NK-92 treated with Interleukin-12 subunit alpha and Interleukin-12 subunit beta, amount 100 ng/mL, for 24 hours (cell line): ENCODE measurements around the gene SART3.

Source experiments
- DNase-seq: peaks from one replicate; lab custom pipeline; 2025; lab: John Stamatoyannopoulos, UW

Gene SART3

GRCh38 chr12:108523365-108523764 is 37.6 kb downstream of the SART3 start:
- no peak for DNase-seq

- no peak for DNase-seq
These were observed 41.4 kb downstream of the SART3 start for GRCh38 chr12:108519558-108519957.

GRCh38 chr12:108518716-108519496 is 42.1 kb downstream of the SART3 start:
- no peak for DNase-seq

GRCh38 chr12:108518101-108518715 is 42.8 kb downstream of the SART3 start:
- DNase-seq, result no peak

GRCh38 chr12:108517288-108518100 is 43.5 kb downstream of the SART3 start:
- no peak for DNase-seq

GRCh38 chr12:108516511-108517275 is 44.3 kb downstream of the SART3 start:
- DNase-seq, result no peak

GRCh38 chr12:108515916-108516315 is 45.1 kb downstream of the SART3 start:
- DNase-seq, result no peak

- DNase-seq, result peak; percentile 98
These were observed 45.8 kb downstream of the SART3 start, which contains the start of gene FICD for GRCh38 chr12:108514973-108515814. Gene FICD, plus strand, starts transcription at chr12:108515277. Its CDS starts 1,696 bp downstream, at chr12:108516973.

GRCh38 chr12:108514468-108514972 is 46.5 kb downstream of the SART3 start:
- DNase-seq, result no peak

- peak; percentile 49 for DNase-seq
These were observed 49.1 kb downstream of the SART3 start for GRCh38 chr12:108511633-108512540.

GRCh38 chr12:108510836-108511235 is 50.1 kb downstream of the SART3 start:
- no peak for DNase-seq

- DNase-seq, result no peak
These were observed 51.2 kb downstream of the SART3 start for GRCh38 chr12:108509806-108510205.

- peak; percentile 14 for DNase-seq
These were observed 52.9 kb downstream of the SART3 start for GRCh38 chr12:108507971-108508642.

- no peak for DNase-seq
These were observed 55.8 kb downstream of the SART3 start for GRCh38 chr12:108505129-108505528.

GRCh38 chr12:108502922-108503321 is 58.1 kb downstream of the SART3 start:
- DNase-seq, result no peak

- no peak for DNase-seq
These were observed 62.8 kb downstream of the SART3 start for GRCh38 chr12:108498136-108498535.

GRCh38 chr12:108495823-108496579 is 65.0 kb downstream of the SART3 start:
- no peak for DNase-seq

- DNase-seq, result no peak
These were observed 65.9 kb downstream of the SART3 start for GRCh38 chr12:108495054-108495453.
